GM23338 (cell line): ENCODE measurements around the gene DCLK2. TPM values are rescaled to one million over a fixed set of nuclear protein-coding genes. Genes with fewer than 3 reads are reported as not detected.

ENCODE experiments used
- ATAC-seq: fragments of 200-7000 bp; cut with Tn5 transposase; 3 replicates; pipeline ENCODE4 v1.9.1; 2020
- DNase-seq: peaks from one replicate; pipeline ENCODE4 v3.0.0-alpha.2; 2015; ENCODE audit warnings: low spot score
- H2AFZ ChIP-seq: fragments of 200-600 bp; sonication (generic); 2 replicates; pipeline ENCODE4 v1.8.0; 2016; ENCODE audit warnings: antibody characterized with exemption, mild to moderate bottlenecking, moderate library complexity
- H3F3A ChIP-seq: fragments of 200-600 bp; sonication (generic); replicated peaks from 2 replicates; pipeline ENCODE4 v1.8.0; 2017; ENCODE audit warnings: antibody characterized with exemption, mixed run types, low read depth
- H3K27ac ChIP-seq: fragments of 200-600 bp; sonication (generic); 2 replicates; pipeline ENCODE4 v1.6.1; 2016; ENCODE audit warnings: low read depth
- H3K27me3 ChIP-seq: fragments of 200-600 bp; sonication (generic); 2 replicates; pipeline ENCODE4 v1.8.0; 2016; ENCODE audit warnings: mild to moderate bottlenecking, mixed run types, moderate library complexity; ENCODE audit not compliant: insufficient read depth
- H3K36me3 ChIP-seq: fragments of 200-600 bp; sonication (generic); 2 replicates; pipeline ENCODE4 v1.8.0; 2016; ENCODE audit warnings: mild to moderate bottlenecking; ENCODE audit not compliant: insufficient read depth
- H3K4me1 ChIP-seq: fragments of 200-600 bp; sonication (generic); 2 replicates; pipeline ENCODE4 v1.8.0; 2016; ENCODE audit warnings: mild to moderate bottlenecking, moderate library complexity; ENCODE audit not compliant: insufficient read depth
- H3K4me2 ChIP-seq: fragments of 200-600 bp; sonication (generic); 2 replicates; pipeline ENCODE4 v1.7.1; 2017; ENCODE audit warnings: mixed run types
- H3K4me3 ChIP-seq: fragments of 200-600 bp; sonication (generic); 2 replicates; pipeline ENCODE4 v1.6.1; 2016; ENCODE audit warnings: mixed run types
- H3K79me2 ChIP-seq: fragments of 200-600 bp; sonication (generic); replicated peaks from 2 replicates; pipeline ENCODE4 v1.8.0; 2017; ENCODE audit warnings: mild to moderate bottlenecking; ENCODE audit not compliant: insufficient read depth
- H3K9me2 ChIP-seq: fragments of 200-600 bp; sonication (generic); 2 replicates; pipeline ENCODE4 v1.8.0; 2017; ENCODE audit not compliant: insufficient read depth
- H4K20me1 ChIP-seq: fragments of 200-600 bp; sonication (generic); replicated peaks from 2 replicates; pipeline ENCODE4 v1.8.0; 2017; ENCODE audit warnings: mild to moderate bottlenecking; ENCODE audit not compliant: insufficient read depth
- H3K27ac Mint-ChIP-seq: 2 replicates; pipeline ENCODE4 v1.8.0; 2020; ENCODE audit warnings: inconsistent platforms, mild to moderate bottlenecking, moderate library complexity, mixed read lengths
- H3K27me3 Mint-ChIP-seq: 3 replicates; pipeline ENCODE4 v1.8.0; 2022; ENCODE audit warnings: low read depth, mild to moderate bottlenecking, moderate library complexity, mixed read lengths, inconsistent platforms; ENCODE audit not compliant: insufficient read depth, poor library complexity
- H3K36me3 Mint-ChIP-seq: 3 replicates; pipeline ENCODE4 v1.8.0; 2021; ENCODE audit warnings: low read depth, mild to moderate bottlenecking, inconsistent platforms, moderate library complexity, mixed read lengths
- H3K4me1 Mint-ChIP-seq: 3 replicates; pipeline ENCODE4 v1.8.0; 2020; ENCODE audit warnings: mild to moderate bottlenecking, inconsistent platforms, mixed read lengths
- H3K4me3 Mint-ChIP-seq: 3 replicates; pipeline ENCODE4 v1.8.0; 2021; ENCODE audit warnings: moderate library complexity, mild to moderate bottlenecking, inconsistent platforms, mixed read lengths
- H3K9me3 Mint-ChIP-seq: 3 replicates; pipeline ENCODE4 v1.8.0; 2020; ENCODE audit warnings: moderate library complexity, mild to moderate bottlenecking, inconsistent platforms, mixed read lengths
- CREB1 ChIP-seq: fragments of 250-450 bp; sonication (Bioruptor Pico); IDR thresholded peaks from 2 replicates; pipeline ENCODE4 v1.5.0; 2020; ENCODE audit warnings: low read depth, mild to moderate bottlenecking, moderate library complexity
- EZH2phosphoT487 ChIP-seq: fragments of 200-600 bp; sonication (generic); IDR thresholded peaks from one replicate; pipeline ENCODE4 v1.8.1; 2018; ENCODE audit warnings: antibody characterized with exemption; ENCODE audit not compliant: unreplicated experiment
- JUNB ChIP-seq: IDR thresholded peaks from one replicate; pipeline ENCODE4 v1.6.1; 2016; ENCODE audit warnings: antibody characterized with exemption; ENCODE audit not compliant: unreplicated experiment
- NANOG ChIP-seq: IDR thresholded peaks from 2 replicates; pipeline ENCODE4 v1.6.1; 2016; ENCODE audit warnings: antibody characterized with exemption, borderline replicate concordance
- POLR2AphosphoS5 ChIP-seq: IDR thresholded peaks from 2 replicates; pipeline ENCODE4 v1.6.1; 2016; ENCODE audit warnings: antibody characterized with exemption, low read depth
- STAT1 ChIP-seq: IDR thresholded peaks from one replicate; pipeline ENCODE4 v1.6.1; 2016; ENCODE audit warnings: antibody characterized with exemption; ENCODE audit not compliant: unreplicated experiment
- polyA plus RNA-seq: library from polyadenylated mRNA; unstranded; fragments of >200 nt; fragmentation: Nextera tagmentation; extraction: Ambion mirVana; gene quantifications from 2 replicates; pipeline ENCODE4 v1.2.1, GENCODE V29; 2016
- total RNA-seq: library from RNA; depleted of rRNA; stranded (reverse); fragments of >200 nt; shearing (Covaris generic); gene quantifications from 2 replicates; pipeline ENCODE4 v1.2.3, GENCODE V29; 2014
- TF ChIP-seq, protein P1 (sequence below): IDR thresholded peaks from 2 replicates; pipeline ENCODE4 v1.6.1; 2016; ENCODE audit warnings: antibody characterized with exemption
- TF ChIP-seq, protein P2 (sequence below): fragments of 250-450 bp; sonication (Bioruptor Pico); IDR thresholded peaks from 2 replicates; pipeline ENCODE4 v1.5.0; 2020; ENCODE audit warnings: mild to moderate bottlenecking, moderate library complexity
- TF ChIP-seq, protein P3 (sequence below): IDR thresholded peaks from one replicate; pipeline ENCODE4 v1.6.1; 2018; ENCODE audit warnings: antibody characterized with exemption; ENCODE audit not compliant: unreplicated experiment

Gene DCLK2
- total and polyA plus RNA-seq, 2 experiments from 2014 or later: 0.49 TPM; not detected in 1

DNA sequence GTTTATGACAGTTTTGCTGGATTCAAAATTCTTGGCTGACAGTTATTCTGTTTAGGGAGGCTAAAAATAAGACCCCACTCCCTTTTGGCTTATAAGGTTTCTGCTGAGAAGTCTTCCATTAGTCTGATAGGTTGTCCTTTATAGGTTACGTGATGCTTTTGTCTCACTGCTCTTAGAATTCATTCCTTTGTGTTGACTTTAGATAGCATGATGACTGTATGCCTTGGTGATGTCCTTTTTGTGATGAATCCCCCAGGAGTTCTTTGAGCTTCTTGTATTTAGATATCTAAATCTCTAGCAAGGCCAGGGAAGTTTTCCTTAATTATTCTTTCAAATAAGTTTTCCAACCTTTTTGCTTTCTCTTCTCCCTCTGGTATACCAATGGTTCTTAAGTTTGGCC is 36.4 kb downstream of the DCLK2 start:
- H3K36me3 Mint-ChIP-seq: no peaks in the 10 kb centered on the region
- H3K4me3 Mint-ChIP-seq: no peak overlapping the region
- H4K20me1 ChIP-seq: no peaks in the 10 kb centered on the region
- no peak overlapping the region for H2AFZ ChIP-seq
- no peaks in the 10 kb centered on the region for H3K27me3 Mint-ChIP-seq
- 0 out of 2 replicates have a peak, but pooled peaks cover under 1% of the 10 kb centered on the region for H3K4me1 ChIP-seq
- DNase-seq: no peak
- no peak overlapping the region for H3K27ac Mint-ChIP-seq
- TF ChIP-seq, protein P1, sequence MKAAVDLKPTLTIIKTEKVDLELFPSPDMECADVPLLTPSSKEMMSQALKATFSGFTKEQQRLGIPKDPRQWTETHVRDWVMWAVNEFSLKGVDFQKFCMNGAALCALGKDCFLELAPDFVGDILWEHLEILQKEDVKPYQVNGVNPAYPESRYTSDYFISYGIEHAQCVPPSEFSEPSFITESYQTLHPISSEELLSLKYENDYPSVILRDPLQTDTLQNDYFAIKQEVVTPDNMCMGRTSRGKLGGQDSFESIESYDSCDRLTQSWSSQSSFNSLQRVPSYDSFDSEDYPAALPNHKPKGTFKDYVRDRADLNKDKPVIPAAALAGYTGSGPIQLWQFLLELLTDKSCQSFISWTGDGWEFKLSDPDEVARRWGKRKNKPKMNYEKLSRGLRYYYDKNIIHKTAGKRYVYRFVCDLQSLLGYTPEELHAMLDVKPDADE: no peak
- TF ChIP-seq, protein P2, sequence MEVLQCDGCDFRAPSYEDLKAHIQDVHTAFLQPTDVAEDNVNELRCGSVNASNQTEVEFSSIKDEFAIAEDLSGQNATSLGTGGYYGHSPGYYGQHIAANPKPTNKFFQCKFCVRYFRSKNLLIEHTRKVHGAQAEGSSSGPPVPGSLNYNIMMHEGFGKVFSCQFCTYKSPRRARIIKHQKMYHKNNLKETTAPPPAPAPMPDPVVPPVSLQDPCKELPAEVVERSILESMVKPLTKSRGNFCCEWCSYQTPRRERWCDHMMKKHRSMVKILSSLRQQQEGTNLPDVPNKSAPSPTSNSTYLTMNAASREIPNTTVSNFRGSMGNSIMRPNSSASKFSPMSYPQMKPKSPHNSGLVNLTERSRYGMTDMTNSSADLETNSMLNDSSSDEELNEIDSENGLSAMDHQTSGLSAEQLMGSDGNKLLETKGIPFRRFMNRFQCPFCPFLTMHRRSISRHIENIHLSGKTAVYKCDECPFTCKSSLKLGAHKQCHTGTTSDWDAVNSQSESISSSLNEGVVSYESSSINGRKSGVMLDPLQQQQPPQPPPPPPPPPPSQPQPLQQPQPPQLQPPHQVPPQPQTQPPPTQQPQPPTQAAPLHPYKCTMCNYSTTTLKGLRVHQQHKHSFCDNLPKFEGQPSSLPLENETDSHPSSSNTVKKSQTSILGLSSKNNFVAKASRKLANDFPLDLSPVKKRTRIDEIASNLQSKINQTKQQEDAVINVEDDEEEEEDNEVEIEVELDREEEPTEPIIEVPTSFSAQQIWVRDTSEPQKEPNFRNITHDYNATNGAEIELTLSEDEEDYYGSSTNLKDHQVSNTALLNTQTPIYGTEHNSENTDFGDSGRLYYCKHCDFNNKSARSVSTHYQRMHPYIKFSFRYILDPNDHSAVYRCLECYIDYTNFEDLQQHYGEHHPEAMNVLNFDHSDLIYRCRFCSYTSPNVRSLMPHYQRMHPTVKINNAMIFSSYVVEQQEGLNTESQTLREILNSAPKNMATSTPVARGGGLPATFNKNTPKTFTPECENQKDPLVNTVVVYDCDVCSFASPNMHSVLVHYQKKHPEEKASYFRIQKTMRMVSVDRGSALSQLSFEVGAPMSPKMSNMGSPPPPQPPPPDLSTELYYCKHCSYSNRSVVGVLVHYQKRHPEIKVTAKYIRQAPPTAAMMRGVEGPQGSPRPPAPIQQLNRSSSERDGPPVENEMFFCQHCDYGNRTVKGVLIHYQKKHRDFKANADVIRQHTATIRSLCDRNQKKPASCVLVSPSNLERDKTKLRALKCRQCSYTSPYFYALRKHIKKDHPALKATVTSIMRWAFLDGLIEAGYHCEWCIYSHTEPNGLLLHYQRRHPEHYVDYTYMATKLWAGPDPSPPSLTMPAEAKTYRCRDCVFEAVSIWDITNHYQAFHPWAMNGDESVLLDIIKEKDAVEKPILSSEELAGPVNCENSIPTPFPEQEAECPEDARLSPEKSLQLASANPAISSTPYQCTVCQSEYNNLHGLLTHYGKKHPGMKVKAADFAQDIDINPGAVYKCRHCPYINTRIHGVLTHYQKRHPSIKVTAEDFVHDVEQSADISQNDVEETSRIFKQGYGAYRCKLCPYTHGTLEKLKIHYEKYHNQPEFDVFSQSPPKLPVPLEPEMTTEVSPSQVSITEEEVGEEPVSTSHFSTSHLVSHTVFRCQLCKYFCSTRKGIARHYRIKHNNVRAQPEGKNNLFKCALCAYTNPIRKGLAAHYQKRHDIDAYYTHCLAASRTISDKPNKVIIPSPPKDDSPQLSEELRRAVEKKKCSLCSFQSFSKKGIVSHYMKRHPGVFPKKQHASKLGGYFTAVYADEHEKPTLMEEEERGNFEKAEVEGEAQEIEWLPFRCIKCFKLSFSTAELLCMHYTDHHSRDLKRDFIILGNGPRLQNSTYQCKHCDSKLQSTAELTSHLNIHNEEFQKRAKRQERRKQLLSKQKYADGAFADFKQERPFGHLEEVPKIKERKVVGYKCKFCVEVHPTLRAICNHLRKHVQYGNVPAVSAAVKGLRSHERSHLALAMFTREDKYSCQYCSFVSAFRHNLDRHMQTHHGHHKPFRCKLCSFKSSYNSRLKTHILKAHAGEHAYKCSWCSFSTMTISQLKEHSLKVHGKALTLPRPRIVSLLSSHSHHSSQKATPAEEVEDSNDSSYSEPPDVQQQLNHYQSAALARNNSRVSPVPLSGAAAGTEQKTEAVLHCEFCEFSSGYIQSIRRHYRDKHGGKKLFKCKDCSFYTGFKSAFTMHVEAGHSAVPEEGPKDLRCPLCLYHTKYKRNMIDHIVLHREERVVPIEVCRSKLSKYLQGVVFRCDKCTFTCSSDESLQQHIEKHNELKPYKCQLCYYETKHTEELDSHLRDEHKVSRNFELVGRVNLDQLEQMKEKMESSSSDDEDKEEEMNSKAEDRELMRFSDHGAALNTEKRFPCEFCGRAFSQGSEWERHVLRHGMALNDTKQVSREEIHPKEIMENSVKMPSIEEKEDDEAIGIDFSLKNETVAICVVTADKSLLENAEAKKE (CRISPR knock-in tag): no peak
- TF ChIP-seq NANOG (no peak), JUNB (no peak), STAT1 (no peak), POLR2AphosphoS5 (no peak), EZH2phosphoT487 (no peak), CREB1 (CRISPR knock-in tag) (no peak)
- TF ChIP-seq, protein P3, sequence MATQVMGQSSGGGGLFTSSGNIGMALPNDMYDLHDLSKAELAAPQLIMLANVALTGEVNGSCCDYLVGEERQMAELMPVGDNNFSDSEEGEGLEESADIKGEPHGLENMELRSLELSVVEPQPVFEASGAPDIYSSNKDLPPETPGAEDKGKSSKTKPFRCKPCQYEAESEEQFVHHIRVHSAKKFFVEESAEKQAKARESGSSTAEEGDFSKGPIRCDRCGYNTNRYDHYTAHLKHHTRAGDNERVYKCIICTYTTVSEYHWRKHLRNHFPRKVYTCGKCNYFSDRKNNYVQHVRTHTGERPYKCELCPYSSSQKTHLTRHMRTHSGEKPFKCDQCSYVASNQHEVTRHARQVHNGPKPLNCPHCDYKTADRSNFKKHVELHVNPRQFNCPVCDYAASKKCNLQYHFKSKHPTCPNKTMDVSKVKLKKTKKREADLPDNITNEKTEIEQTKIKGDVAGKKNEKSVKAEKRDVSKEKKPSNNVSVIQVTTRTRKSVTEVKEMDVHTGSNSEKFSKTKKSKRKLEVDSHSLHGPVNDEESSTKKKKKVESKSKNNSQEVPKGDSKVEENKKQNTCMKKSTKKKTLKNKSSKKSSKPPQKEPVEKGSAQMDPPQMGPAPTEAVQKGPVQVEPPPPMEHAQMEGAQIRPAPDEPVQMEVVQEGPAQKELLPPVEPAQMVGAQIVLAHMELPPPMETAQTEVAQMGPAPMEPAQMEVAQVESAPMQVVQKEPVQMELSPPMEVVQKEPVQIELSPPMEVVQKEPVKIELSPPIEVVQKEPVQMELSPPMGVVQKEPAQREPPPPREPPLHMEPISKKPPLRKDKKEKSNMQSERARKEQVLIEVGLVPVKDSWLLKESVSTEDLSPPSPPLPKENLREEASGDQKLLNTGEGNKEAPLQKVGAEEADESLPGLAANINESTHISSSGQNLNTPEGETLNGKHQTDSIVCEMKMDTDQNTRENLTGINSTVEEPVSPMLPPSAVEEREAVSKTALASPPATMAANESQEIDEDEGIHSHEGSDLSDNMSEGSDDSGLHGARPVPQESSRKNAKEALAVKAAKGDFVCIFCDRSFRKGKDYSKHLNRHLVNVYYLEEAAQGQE: no peak
- no peaks in the 10 kb centered on the region for H3F3A ChIP-seq
- H3K27me3 ChIP-seq: no peaks in the 10 kb centered on the region
- H3K36me3 ChIP-seq: no peaks in the 10 kb centered on the region
- peaks cover 5% of the 10 kb centered on the region; the same call in 2 of the 3 replicates for H3K4me1 Mint-ChIP-seq
- no peaks in the 10 kb centered on the region for H3K79me2 ChIP-seq
- H3K27ac ChIP-seq: no peak overlapping the region
- no peak overlapping the region for H3K4me3 ChIP-seq
- H3K9me3 Mint-ChIP-seq: no peaks in the 10 kb centered on the region
- H3K9me2 ChIP-seq: no peaks in the 10 kb centered on the region
- H3K4me2 ChIP-seq: no peak overlapping the region
- ATAC-seq: no peak
